ENCODE results near the gene MADCAM1.
"Not testable (repeated sequence)": the region's sequence is repeated elsewhere in the genome, so short reads cannot be mapped to it uniquely, and the experiment has no call there.

The MADCAM1 gene

GRCh38 chr19:467554-467953 lies 28.7 kb upstream of the MADCAM1 start:
- no peak for DNase-seq

GRCh38 chr19:468587-469256 lies 27.6 kb upstream of the MADCAM1 start:
- DNase-seq: no peak

GRCh38 chr19:469833-470232 lies 26.5 kb upstream of the MADCAM1 start:
- DNase-seq: no peak

GRCh38 chr19:470701-471100 lies 25.6 kb upstream of the MADCAM1 start:
- DNase-seq: no peak

GRCh38 chr19:472005-472858 lies 24.1 kb upstream of the MADCAM1 start:
- no peak for DNase-seq

- DNase-seq: no peak
Measured at GRCh38 chr19:474126-475078, 21.9 kb upstream of the MADCAM1 start.

- DNase-seq: no peak
Measured at GRCh38 chr19:475360-475759, 20.9 kb upstream of the MADCAM1 start.

- DNase-seq: no peak
Measured at GRCh38 chr19:478236-478903, 17.9 kb upstream of the MADCAM1 start.

GRCh38 chr19:478976-479375 lies 17.3 kb upstream of the MADCAM1 start:
- no peak for DNase-seq

- DNase-seq: peak; percentile 34 to 48
Measured at GRCh38 chr19:480016-480855, 16.1 kb upstream of the MADCAM1 start.

GRCh38 chr19:481100-481499 lies 15.2 kb upstream of the MADCAM1 start:
- not testable (repeated sequence) for DNase-seq

- DNase-seq: no peak
Measured at GRCh38 chr19:482186-483041, 13.9 kb upstream of the MADCAM1 start.

- DNase-seq: no peak
Measured at GRCh38 chr19:483332-484072, 12.8 kb upstream of the MADCAM1 start.

GRCh38 chr19:484494-484893 lies 11.8 kb upstream of the MADCAM1 start:
- DNase-seq: no peak

- DNase-seq: no peak
Measured at GRCh38 chr19:485077-485476, 11.2 kb upstream of the MADCAM1 start.

- DNase-seq: no peak
Measured at GRCh38 chr19:485583-486236, 10.6 kb upstream of the MADCAM1 start.

GRCh38 chr19:488505-489417 lies 7.5 kb upstream of the MADCAM1 start:
- DNase-seq: peak; percentile 91

Data from stimulated activated CD4-positive, alpha-beta T cell treated with anti-CD3 and anti-CD28 coated beads, Interleukin-2, amount 100 ng/mL, for 48 hours (primary cell).